Measurements from ENCODE around the gene MRPS25. TPM values are rescaled to one million over a fixed set of nuclear protein-coding genes. Genes with fewer than 3 reads are reported as not detected.
A peak's percentile ranks its signal among the peaks of the same experiment; 100 is the strongest.

The MRPS25 gene
- total RNA-seq, 1 donor from 2014 or later, result 50.0 TPM

DNA sequence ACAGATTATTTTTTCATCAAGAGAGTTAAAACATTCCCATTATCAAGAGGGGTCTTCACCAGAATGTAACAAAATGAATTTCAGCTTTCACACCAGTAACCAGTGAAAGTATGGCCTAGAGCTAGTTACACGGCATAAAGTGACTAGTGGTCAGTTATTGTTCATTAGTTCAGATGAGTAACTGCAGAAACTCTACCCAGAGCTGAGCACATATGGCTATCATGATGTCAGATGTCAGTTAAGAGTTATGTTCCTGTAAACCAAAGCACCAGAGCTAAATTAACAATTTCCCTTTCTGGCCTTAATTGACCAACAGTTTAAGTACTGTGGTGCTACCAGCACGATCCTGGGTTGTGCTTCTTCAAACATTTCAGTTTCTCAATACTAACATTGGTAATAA is 6.6 kb upstream of the MRPS25 start:
- TF ChIP-seq, protein P1, sequence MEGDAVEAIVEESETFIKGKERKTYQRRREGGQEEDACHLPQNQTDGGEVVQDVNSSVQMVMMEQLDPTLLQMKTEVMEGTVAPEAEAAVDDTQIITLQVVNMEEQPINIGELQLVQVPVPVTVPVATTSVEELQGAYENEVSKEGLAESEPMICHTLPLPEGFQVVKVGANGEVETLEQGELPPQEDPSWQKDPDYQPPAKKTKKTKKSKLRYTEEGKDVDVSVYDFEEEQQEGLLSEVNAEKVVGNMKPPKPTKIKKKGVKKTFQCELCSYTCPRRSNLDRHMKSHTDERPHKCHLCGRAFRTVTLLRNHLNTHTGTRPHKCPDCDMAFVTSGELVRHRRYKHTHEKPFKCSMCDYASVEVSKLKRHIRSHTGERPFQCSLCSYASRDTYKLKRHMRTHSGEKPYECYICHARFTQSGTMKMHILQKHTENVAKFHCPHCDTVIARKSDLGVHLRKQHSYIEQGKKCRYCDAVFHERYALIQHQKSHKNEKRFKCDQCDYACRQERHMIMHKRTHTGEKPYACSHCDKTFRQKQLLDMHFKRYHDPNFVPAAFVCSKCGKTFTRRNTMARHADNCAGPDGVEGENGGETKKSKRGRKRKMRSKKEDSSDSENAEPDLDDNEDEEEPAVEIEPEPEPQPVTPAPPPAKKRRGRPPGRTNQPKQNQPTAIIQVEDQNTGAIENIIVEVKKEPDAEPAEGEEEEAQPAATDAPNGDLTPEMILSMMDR (IDR thresholded peaks at IDR 0.05), result no peak
- Mint-ChIP-seq H3K4me3 (ENCODE audit: unreplicated experiment) (no peak overlapping the region), H3K27ac (ENCODE audit: unreplicated experiment) (no peak overlapping the region), H3K4me1 (ENCODE audit: unreplicated experiment) (no peaks in the 10 kb centered on the region), H3K36me3 (ENCODE audit: unreplicated experiment) (peaks cover 44% of the 10 kb centered on the region), H3K9me3 (ENCODE audit: unreplicated experiment) (no peaks in the 10 kb centered on the region), H3K27me3 (ENCODE audit: unreplicated experiment) (no peaks in the 10 kb centered on the region)
- no peak for DNase-seq (ENCODE audit: extremely low spot score, unreplicated experiment)

GRCh38 chr3:15069441-15069840 is 4.3 kb upstream of the MRPS25 start:
- no peak for DNase-seq (ENCODE audit: extremely low spot score, unreplicated experiment)
- TF ChIP-seq, protein P1 (IDR thresholded peaks at IDR 0.05), result no peak
- Mint-ChIP-seq H3K27me3 (ENCODE audit: unreplicated experiment) (no peaks in the 10 kb centered on the region), H3K27ac (ENCODE audit: unreplicated experiment) (no peak overlapping the region), H3K4me1 (ENCODE audit: unreplicated experiment) (peaks cover 4% of the 10 kb centered on the region), H3K36me3 (ENCODE audit: unreplicated experiment) (peaks cover 25% of the 10 kb centered on the region), H3K9me3 (ENCODE audit: unreplicated experiment) (no peaks in the 10 kb centered on the region), H3K4me3 (ENCODE audit: unreplicated experiment) (no peak overlapping the region)

DNA sequence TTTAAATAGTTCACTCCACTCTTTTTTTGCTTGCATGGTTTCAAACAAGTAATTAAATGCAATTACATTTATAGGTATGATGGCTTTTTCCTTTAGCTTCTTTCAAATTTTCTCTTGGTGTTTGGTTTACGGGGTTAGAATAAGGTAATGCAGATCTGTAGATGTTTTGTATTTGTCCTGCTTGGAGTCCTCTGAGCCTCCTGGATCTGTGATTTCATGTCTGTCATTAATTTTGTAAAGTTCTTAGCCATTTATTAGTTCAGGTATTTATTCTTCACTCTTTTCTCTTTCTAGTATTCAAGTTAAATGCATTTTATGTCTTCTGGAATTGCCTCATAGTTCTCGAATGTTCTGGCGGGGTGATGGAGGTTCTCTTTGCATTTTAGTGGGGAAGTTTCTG is 1.4 kb upstream of the MRPS25 start:
- TF ChIP-seq, protein P1 (IDR thresholded peaks at IDR 0.05), result no peak
- no peaks in the 10 kb centered on the region for H3K27me3 Mint-ChIP-seq (ENCODE audit: unreplicated experiment)
- no peak overlapping the region for H3K27ac Mint-ChIP-seq (ENCODE audit: unreplicated experiment)
- H3K9me3 Mint-ChIP-seq (ENCODE audit: unreplicated experiment), result no peaks in the 10 kb centered on the region
- no peak for DNase-seq (ENCODE audit: extremely low spot score, unreplicated experiment)
- peaks cover 11% of the 10 kb centered on the region for H3K36me3 Mint-ChIP-seq (ENCODE audit: unreplicated experiment)
- peaks cover 20% of the 10 kb centered on the region for H3K4me1 Mint-ChIP-seq (ENCODE audit: unreplicated experiment)
- no peak overlapping the region for H3K4me3 Mint-ChIP-seq (ENCODE audit: unreplicated experiment)

- no peaks in the 10 kb centered on the region for H3K27me3 Mint-ChIP-seq (ENCODE audit: unreplicated experiment)
- TF ChIP-seq, protein P1 (IDR thresholded peaks at IDR 0.05), result no peak
- H3K36me3 Mint-ChIP-seq (ENCODE audit: unreplicated experiment), result peaks cover 7% of the 10 kb centered on the region
- H3K4me3 Mint-ChIP-seq (ENCODE audit: unreplicated experiment), result peak overlapping the region; percentile 96
- H3K27ac Mint-ChIP-seq (ENCODE audit: unreplicated experiment), result peak overlapping the region; percentile 96
- no peak for DNase-seq (ENCODE audit: extremely low spot score, unreplicated experiment)
- H3K9me3 Mint-ChIP-seq (ENCODE audit: unreplicated experiment), result no peaks in the 10 kb centered on the region
- peaks cover 20% of the 10 kb centered on the region for H3K4me1 Mint-ChIP-seq (ENCODE audit: unreplicated experiment)
Observed at GRCh38 chr3:15065550-15066007, 464 bp upstream of the MRPS25 start.

DNA sequence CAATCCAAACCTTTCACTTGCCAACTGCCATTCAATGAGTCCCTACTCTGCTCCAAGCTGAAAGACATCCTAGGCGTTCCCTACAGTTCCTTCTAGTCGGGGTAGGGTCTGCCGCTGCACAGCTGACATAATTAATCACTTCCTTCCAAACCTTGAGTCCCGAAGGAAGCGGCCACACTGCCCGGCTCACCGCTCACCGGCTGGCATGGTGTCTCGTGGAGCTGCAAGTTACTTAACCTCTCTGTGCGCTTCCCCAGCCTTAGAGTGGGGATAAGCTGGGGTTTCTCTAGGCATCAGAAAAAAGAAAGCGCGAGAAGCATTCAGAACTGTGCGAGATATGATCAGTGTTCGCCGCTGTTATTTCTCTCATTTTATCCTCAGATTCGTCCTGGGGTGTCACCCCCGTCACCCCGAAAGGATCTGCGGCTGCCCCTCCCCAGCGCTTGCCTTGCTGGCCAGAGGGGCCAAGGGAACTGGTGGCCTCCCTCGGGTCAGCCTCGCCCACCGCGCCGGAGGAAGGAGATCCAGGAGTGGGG is 748 bp downstream of the MRPS25 start:
- Mint-ChIP-seq H3K27me3 (ENCODE audit: unreplicated experiment) (no peaks in the 10 kb centered on the region), H3K36me3 (ENCODE audit: unreplicated experiment) (peaks cover 4% of the 10 kb centered on the region), H3K4me1 (ENCODE audit: unreplicated experiment) (peaks cover 20% of the 10 kb centered on the region), H3K4me3 (ENCODE audit: unreplicated experiment) (peak overlapping the region; percentile 96), H3K27ac (ENCODE audit: unreplicated experiment) (peak overlapping the region; percentile 83), H3K9me3 (ENCODE audit: unreplicated experiment) (no peaks in the 10 kb centered on the region)
- no peak for DNase-seq (ENCODE audit: extremely low spot score, unreplicated experiment)
- TF ChIP-seq, protein P1 (IDR thresholded peaks at IDR 0.05), result no peak
